GM12878 (cell line): ENCODE data around the gene CHTOP. TPM values are rescaled to one million over a fixed set of nuclear protein-coding genes. Genes with fewer than 3 reads are reported as not detected.

Experiments used
- ATAC-seq: fragments of 200-7000 bp; cut with Tn5 transposase; 3 replicates; pipeline ENCODE4 v1.9.1; 2020; ENCODE audit warnings: mild to moderate bottlenecking, moderate library complexity
- BruUV-seq: library from RNA; stranded (reverse); fragments of 400-500 nt; replicated peaks from 2 replicates; lab custom pipeline; 2021; lab: Mats Ljungman, UMichigan
- CTCF ChIA-PET: fragments of 300-600 bp; sonication (Branson Sonifier 250); formaldehyde crosslinking; extraction: SDS; loops from one replicate; lab custom pipeline; 2021; ENCODE audit warnings: inconsistent platforms; lab: Yijun Ruan, JAX
- POLR2A ChIA-PET: fragments of 350-600 bp; formaldehyde crosslinking; extraction: SDS; loops from one replicate; lab custom pipeline; 2021; ENCODE audit warnings: inconsistent platforms; lab: Charles Lee
- RAD21 ChIA-PET: fragments of 300-600 bp; sonication (Branson Sonifier 250); formaldehyde crosslinking; loops from one replicate; lab custom pipeline; 2023; ENCODE audit warnings: antibody characterized with exemption; ENCODE audit not compliant: unreplicated experiment; lab: Charles Lee
- SMC1A ChIA-PET: fragments of 300-600 bp; sonication (Branson Sonifier 250); formaldehyde crosslinking; loops from one replicate; lab custom pipeline; 2023; ENCODE audit not compliant: unreplicated experiment, uncharacterized antibody; lab: Charles Lee
- DNase-seq: peaks from one replicate; pipeline ENCODE4 v3.0.0-alpha.2; 2011; ENCODE audit warnings: low read depth, low spot score
- FAIRE-seq: peaks from 3 replicates; lab custom pipeline; 2011; peaks lifted over from hg19 to GRCh38; lab: Jason Lieb, UNC
- H2AFZ ChIP-seq: 2 replicates; pipeline ENCODE4 v1.6.0; 2011; ENCODE audit warnings: low read depth, low read length, control low read depth; ENCODE audit not compliant: control insufficient read depth
- H3K27ac ChIP-seq: 2 replicates; pipeline ENCODE4 v1.5.1; 2011; ENCODE audit warnings: control low read depth; ENCODE audit not compliant: control insufficient read depth, insufficient read depth
- H3K27me3 ChIP-seq, 2 experiments: replicated peaks in 1 of 2; 2 replicates each; pipeline versions ENCODE4 v1.6.0 to v1.6.1; 2011; ENCODE audit warnings: low read length in 1 of 2; ENCODE audit not compliant: control insufficient read depth in 2 of 2, insufficient read depth in 2 of 2
- H3K36me3 ChIP-seq, 2 experiments: 2 replicates each; pipeline ENCODE4 v1.5.1; 2011; ENCODE audit warnings: low read length in 1 of 2; ENCODE audit not compliant: control insufficient read depth in 2 of 2, insufficient read depth in 2 of 2
- H3K4me1 ChIP-seq: 2 replicates; pipeline ENCODE4 v1.6.1; 2011; ENCODE audit warnings: mild to moderate bottlenecking, low read length, moderate library complexity, mixed read lengths; ENCODE audit not compliant: control insufficient read depth, insufficient read depth
- H3K4me2 ChIP-seq: 2 replicates; pipeline ENCODE4 v1.6.0; 2011; ENCODE audit warnings: control low read depth; ENCODE audit not compliant: control insufficient read depth, insufficient read depth
- H3K4me3 ChIP-seq: fragments of 200-600 bp; sonication (generic); 2 replicates; pipeline ENCODE4 v1.5.1; 2016
- H3K79me2 ChIP-seq: 2 replicates; pipeline ENCODE4 v1.6.0; 2011; ENCODE audit warnings: low read length; ENCODE audit not compliant: control insufficient read depth, insufficient read depth
- H3K9ac ChIP-seq: 2 replicates; pipeline ENCODE4 v1.8.0; 2011; ENCODE audit warnings: low read length, control low read depth, mixed read lengths; ENCODE audit not compliant: control insufficient read depth, insufficient read depth
- H3K9me3 ChIP-seq: replicated peaks from 3 replicates; pipeline ENCODE4 v1.5.1; 2011; ENCODE audit warnings: mild to moderate bottlenecking, low read length; ENCODE audit not compliant: control insufficient read depth, insufficient read depth
- H4K20me1 ChIP-seq: 2 replicates; pipeline ENCODE4 v1.6.0; 2011; ENCODE audit not compliant: control insufficient read depth, insufficient read depth
- JUNB ChIP-seq: IDR thresholded peaks from 2 replicates; pipeline ENCODE4 v1.6.1; 2016; ENCODE audit warnings: antibody characterized with exemption, mild to moderate bottlenecking
- POLR2A ChIP-seq: IDR thresholded peaks from 2 replicates; pipeline ENCODE4 v1.6.1; 2011; ENCODE audit warnings: low read depth, mild to moderate bottlenecking, low read length
- POU2F2 ChIP-seq: IDR thresholded peaks from 3 replicates; pipeline ENCODE4 v1.6.1; 2011; ENCODE audit warnings: low read depth, mild to moderate bottlenecking, low read length, borderline replicate concordance
- WGBS: methylation state at CpG from one replicate; pipeline ENCODE4 v1.1.6; 2016; ENCODE audit warnings: low lambda C conversion rate; ENCODE audit not compliant: insufficient replicate concordance, insufficient coverage; ENCODE audit errors: missing lambda C conversion rate; 5-methylcytosine and 5-hydroxymethylcytosine counted together
- in situ Hi-C: fragments of 300-500 bp; cut with MboI; formaldehyde crosslinking; loops from 9 replicates; pipeline ENCODE4 v1.14.3; 2018; ENCODE audit warnings: mixed read lengths
- intact Hi-C: fragments of 100-400 bp; cut with micrococcal nuclease; formaldehyde crosslinking; loops from one replicate; pipeline ENCODE4 v1.14.2; 2022; ENCODE audit not compliant: unreplicated experiment
- polyA plus RNA-seq, 11 experiments: library from polyadenylated mRNA; depleted of rRNA in 4 of 11; unstranded in 6 of 11; stranded (reverse) in 5 of 11; fragments of >200 nt; fragmentation: Nextera tagmentation in 4 of 11; fragmentation: Illumina TruSeq in 1 of 11; extraction: Ambion mirVana in 4 of 11; extraction: Trizol in 1 of 11; gene quantifications; 1 replicate in 1 of 11; 2 replicates in 10 of 11; pipeline versions ENCODE4 v1.2.1 to v1.2.3, GENCODE V29; 2011 to 2016; ENCODE audit warnings: inconsistent platforms in 2 of 11, missing spikeins in 2 of 11, low read depth in 1 of 11
- total RNA-seq, 4 experiments: library from RNA; depleted of rRNA in 3 of 4; stranded (reverse); fragments of >200 nt in 3 of 4; fragmentation: Illumina TruSeq in 1 of 4; extraction: Trizol in 1 of 4; gene quantifications; 2 replicates each; pipeline versions ENCODE4 v1.2.1 to v1.2.3, GENCODE V29; 2013 to 2021
- TF ChIP-seq, protein P1 (sequence below): fragments of 450-650 bp; formaldehyde crosslinking; IDR thresholded peaks from 2 replicates; pipeline ENCODE4 v1.4.0; 2022; ENCODE audit warnings: mild to moderate bottlenecking, moderate library complexity

CHTOP gene
- total and polyA plus RNA-seq, 10 of the 15 experiments (the other 5 are each of a cell fraction or from before 2014, with no cell fraction given), result 8.4 to 93.8 (median 52.3) TPM

- TF ChIP-seq, protein P1, sequence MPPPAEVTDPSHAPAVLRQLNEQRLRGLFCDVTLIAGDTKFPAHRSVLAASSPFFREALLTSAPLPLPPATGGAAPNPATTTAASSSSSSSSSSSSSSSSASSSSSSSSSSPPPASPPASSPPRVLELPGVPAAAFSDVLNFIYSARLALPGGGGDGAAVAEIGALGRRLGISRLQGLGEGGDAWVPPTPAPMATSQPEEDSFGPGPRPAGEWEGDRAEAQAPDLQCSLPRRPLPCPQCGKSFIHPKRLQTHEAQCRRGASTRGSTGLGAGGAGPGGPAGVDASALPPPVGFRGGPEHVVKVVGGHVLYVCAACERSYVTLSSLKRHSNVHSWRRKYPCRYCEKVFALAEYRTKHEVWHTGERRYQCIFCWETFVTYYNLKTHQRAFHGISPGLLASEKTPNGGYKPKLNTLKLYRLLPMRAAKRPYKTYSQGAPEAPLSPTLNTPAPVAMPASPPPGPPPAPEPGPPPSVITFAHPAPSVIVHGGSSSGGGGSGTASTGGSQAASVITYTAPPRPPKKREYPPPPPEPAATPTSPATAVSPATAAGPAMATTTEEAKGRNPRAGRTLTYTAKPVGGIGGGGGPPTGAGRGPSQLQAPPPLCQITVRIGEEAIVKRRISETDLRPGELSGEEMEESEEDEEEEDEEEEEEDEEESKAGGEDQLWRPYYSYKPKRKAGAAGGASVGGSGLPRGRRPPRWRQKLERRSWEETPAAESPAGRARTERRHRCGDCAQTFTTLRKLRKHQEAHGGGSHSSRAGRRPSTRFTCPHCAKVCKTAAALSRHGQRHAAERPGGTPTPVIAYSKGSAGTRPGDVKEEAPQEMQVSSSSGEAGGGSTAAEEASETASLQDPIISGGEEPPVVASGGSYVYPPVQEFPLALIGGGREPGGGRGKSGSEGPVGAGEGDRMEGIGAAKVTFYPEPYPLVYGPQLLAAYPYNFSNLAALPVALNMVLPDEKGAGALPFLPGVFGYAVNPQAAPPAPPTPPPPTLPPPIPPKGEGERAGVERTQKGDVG, result no peak
These were observed 13.5 kb downstream of the CHTOP start (continued) for GRCh38 chr1:153647346-153647714.

DNA sequence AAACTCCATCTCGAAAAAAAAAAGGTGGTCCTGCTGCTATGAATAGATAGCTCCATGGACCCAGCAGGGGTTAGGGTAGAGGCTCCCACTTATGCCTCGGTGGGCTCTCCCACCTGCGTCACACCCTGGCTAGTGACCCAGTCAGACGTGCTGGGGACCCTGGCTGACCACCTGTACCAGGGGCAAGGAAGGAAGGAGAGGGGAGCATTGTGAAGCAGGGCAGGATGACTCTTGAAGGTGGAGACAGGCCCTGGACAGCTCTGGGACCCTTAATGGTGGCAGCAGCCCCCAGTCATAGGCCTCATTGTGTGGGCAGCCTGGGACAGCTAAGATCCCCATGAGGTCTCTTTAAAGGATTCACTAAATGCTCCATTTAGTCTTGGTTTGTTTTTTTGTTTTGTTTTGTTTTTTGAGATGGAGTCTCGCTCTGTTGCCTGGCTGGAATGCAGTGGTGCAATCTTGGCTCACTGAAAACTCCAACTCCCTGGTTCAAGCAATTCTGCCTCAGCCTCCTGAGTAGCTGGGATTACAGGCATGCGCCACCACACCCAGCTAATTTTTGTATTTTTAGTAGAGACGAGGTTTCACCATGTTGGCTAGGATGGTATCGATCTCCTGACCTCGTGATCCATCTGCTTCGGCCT lies 14.3 kb downstream of the CHTOP start:
- peaks cover 10 to 31% of the 10 kb centered on the region in 2 experiments for H3K36me3 ChIP-seq
- H2AFZ ChIP-seq, result no peak overlapping the region
- H3K4me1 ChIP-seq, result no peaks in the 10 kb centered on the region
- ChIA-PET CTCF (interaction anchor here (0.7 to 1.1 kb wide), 3 partner anchors 14 to 114 kb away, joined by 3 to 4 read pairs (median 3); partner anchors contain the start of gene S100A13), SMC1A (interaction anchor here (1.0 kb wide), 1 partner anchor 76 kb away, joined by 3 read pairs; no protein-coding TSS in a partner anchor), POLR2A (interaction anchor here (1.0 to 6.7 kb wide), 4 partner anchors 10 to 14 kb away, joined by 3 to 35 read pairs (median 6); partner anchors contain the start of gene CHTOP), RAD21 (no interaction called here)
- H3K9me3 ChIP-seq, result no peaks in the 10 kb centered on the region
- no peak overlapping the region for H3K4me3 ChIP-seq
- TF ChIP-seq POU2F2, result 0 out of 3 replicates have a peak, but pooled peaks have one; percentile 13
- no peak for TF ChIP-seq JUNB
- TF ChIP-seq POLR2A, result peak; percentile 72
- no peak for FAIRE-seq
- no peaks in the 10 kb centered on the region for H3K79me2 ChIP-seq
- H3K9ac ChIP-seq, result no peak overlapping the region
- no peaks in the 10 kb centered on the region for H4K20me1 ChIP-seq
- no peak overlapping the region for H3K4me2 ChIP-seq
- no peak; the same call in 2 of the 3 replicates for ATAC-seq
- in situ Hi-C loops (no loop called here), intact Hi-C loops (no loop called here)
- no TSS peak for BruUV-seq
- H3K27me3 ChIP-seq, result no peaks in the 10 kb centered on the region
- no peak overlapping the region for H3K27ac ChIP-seq
- no peak for DNase-seq
- 90% methylated on average over 10 of the region's 10 CpGs for WGBS
